Stimulated activated CD8-positive, alpha-beta memory T cell treated with anti-CD3 and anti-CD28 coated beads, Interleukin-12 subunit alpha, Interleukin-12 subunit beta, amount 100 ng/mL, for 24 hours (primary cell): ENCODE measurements around the gene MCOLN2.

Experiments used
- DNase-seq: peaks from one replicate; pipeline ENCODE4 v3.0.0-alpha.2; 2020; ENCODE audit errors: extremely low read depth

The MCOLN2 gene

DNA sequence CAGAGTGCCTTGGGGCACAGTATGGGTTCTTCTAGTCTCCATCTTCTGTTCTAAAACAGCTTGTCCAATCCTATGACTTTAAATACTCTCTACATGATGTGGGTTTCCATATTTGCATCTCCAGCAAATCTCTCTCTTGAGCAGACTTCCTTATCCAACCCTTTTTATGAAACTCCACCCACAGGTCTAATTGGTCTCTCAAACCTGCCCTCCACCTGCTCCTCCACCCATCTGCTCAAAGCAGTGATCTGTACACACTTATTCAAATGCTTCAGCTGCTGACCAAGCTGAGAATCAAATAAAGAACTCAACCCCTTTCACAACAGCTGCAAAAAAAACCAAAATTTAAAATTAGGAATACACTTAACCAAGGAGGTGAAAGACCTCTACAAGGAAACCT lies 11.5 kb downstream of the MCOLN2 start:
- DNase-seq = no peak

DNA sequence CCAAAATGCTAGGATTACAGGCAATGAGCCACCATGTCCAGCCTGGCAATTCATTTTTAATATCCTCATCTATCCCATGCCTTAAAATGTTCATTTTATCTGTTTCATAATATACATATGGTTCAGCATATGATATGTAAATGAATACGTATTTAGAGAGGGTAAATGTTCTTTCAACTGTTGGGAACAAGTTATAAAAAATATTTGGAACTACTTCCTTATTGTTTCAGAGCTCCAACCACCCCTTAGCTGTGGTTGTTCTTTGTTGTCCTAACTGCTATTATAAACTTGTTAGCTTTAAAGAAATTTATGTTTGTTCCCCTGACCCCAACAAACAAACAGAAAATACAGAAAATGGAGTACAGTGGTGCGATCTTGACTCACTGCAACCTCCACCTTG lies 14.5 kb downstream of the MCOLN2 start:
- DNase-seq = no peak

- no peak for DNase-seq
Observed at GRCh38 chr1:84975035-84975434, 21.9 kb downstream of the MCOLN2 start.

- DNase-seq = no peak
Observed at GRCh38 chr1:84973498-84974334, 23.2 kb downstream of the MCOLN2 start.

DNA sequence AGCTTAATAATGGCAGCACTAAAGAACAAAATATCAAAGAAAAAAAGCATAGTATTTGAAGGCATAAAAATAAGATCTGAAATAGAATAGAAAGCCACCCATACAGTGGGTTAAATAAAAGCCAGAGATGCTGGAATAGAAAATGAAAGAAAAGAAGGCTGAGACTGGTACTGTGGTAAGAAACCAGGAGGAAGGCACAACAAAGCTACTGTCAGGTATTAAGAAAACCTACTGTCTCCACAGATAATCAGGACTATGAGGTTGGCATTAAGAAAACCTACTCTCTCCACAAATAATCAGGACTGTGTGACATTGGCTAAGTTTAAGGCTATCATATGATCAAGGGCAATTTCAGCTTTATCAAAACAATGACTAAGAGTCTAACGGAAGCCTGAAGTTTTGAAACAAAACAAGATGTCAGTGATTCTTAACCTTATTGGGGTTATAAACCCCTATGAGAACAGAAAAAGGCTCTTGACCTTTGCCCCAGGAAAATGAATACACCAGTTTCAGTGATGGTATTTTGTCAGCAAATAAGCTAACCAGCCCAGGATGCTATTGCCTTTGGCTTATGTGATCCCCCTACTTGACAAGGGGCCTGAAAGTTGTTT lies 24.4 kb downstream of the MCOLN2 start:
- DNase-seq = no peak

- DNase-seq = no peak
Observed at GRCh38 chr1:84971957-84972356, 25.0 kb downstream of the MCOLN2 start.

DNA sequence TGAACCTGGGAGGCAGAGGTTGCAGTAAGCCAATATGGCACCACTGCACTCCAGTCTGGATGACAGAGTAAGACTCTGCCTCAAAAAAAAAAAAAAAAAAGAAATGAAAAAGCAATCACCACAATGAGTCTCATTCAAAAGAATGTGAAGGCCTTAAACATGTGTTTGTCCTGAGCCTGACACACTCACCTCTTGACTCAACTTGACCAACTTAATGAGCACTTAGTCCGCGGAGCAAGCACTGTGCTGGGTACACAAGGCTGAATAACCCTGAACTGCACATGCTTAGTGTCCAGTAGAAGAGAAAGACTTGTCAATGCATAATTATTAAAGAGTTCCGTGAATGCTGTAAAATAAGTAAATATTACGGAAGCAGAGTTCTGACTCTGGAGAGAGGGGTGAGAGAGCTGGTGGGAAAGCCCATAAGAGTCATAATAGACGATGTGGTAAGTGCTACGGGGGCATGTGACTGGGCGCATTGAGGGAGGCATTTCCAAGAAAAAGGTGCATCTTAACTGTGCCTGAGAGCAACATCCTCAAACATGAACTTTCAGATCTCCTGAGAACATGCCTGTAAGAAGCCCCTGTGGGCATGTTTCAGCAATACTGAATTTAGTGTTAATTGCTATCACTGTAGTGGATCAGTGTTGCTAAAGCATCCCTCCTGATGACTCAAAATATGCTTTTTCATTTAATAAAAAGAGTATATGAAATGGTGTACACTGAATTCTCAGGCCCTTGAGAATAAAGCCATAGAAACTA lies 27.2 kb downstream of the MCOLN2 start:
- no peak for DNase-seq

GRCh38 chr1:84968865-84969264 lies 28.0 kb downstream of the MCOLN2 start:
- DNase-seq = no peak

DNA sequence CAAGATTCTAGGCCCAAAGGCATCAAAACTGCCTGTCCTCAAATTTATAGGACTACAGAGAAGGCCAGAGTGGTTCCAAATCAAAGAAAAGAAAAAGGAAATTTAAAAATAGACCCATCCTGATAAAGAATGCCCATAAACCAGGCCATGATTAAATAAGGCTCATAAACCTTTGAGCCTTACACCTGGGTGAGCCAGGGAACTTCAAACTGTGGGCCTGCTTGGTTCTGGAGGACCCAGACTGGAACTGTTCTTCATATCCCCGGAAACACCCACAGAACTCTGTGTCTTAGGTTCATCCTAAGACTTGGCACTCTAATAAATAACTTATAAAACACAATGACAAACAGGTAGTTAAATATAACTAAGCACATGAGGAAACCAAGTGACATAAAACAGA lies 28.8 kb downstream of the MCOLN2 start:
- DNase-seq = no peak

- DNase-seq = no peak
Observed at GRCh38 chr1:84967666-84968065, 29.2 kb downstream of the MCOLN2 start.

DNA sequence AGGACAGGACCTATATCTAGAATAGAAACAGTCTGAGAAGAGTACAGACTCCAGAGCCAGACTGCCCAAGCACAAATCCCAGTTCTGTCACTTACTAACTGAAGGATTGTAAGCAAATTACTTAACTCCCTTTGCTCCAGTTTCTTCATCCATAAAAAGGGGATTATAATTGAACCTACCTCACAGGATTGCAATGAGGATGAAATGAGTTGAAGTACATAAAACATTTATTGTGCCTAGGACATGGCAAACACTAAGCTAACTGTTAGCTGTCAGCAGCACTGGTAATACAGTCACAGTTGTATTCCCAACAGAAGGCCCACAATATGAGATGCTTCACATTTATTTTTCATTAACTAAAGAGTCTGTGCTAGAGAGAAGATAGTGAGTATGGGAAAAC lies 33.9 kb downstream of the MCOLN2 start:
- no peak for DNase-seq

GRCh38 chr1:84961316-84961715 lies 35.6 kb downstream of the MCOLN2 start:
- DNase-seq = no peak

DNA sequence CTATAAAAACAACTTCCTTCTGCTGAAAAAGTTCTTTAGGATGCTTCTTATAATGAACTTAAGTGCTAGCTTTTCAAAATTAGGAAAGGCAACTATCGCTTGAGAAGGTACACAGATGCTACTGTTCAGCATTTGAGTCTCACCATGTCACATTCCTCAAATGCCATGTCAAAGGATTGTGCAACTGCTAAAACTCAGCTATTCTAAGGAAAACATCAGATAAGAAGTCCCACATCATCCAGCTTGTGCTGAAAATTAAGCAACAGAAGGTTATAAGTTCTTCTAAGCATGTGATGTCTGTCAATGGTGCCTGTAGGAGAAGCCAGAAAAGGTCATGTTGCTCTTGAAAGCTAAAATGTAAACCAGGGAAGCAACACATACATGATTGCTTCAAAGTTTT lies 36.5 kb downstream of the MCOLN2 start:
- no peak for DNase-seq

- no peak for DNase-seq
Observed at GRCh38 chr1:84959294-84959693, 37.6 kb downstream of the MCOLN2 start.

- DNase-seq = no peak
Observed at GRCh38 chr1:84957966-84958365, 38.9 kb downstream of the MCOLN2 start.

DNA sequence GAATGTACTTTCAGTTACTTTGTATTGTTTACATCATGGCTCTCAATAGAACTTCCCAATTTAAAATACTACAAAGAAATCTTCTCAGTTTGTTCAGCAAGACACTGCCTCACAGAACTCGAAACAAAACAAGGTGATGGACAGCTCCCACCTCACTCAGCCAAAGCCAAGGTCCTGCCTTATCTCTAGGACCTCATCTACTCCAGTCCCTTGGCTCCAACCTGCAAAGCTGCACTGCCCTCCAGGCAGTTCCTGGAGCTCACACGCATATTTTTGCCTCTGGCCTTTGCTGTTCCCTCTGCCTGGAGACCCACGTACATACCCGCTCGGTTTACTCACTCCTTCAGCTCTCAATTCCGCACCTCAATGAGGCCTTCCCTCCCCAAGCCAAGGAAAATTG lies 40.3 kb downstream of the MCOLN2 start:
- DNase-seq = no peak

DNA sequence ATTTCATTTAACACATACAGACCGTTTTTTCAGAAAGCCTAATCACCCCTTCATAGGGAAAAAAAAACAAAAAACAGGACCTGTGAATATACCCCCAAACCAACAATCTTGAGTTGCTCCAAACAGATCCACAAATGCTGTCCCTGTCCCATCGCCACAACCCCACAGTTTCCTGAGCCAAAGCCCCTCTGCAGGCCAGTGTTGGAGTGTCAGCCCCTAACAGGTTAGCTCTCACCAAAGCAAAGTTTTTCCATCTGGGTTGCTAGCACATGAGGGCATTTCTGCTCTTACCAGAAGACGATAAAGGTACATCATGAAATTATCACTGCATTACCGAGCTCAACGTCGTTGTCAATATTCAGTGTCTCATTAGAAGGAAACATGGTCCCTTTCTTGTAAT lies 40.8 kb downstream of the MCOLN2 start:
- DNase-seq = no peak

DNA sequence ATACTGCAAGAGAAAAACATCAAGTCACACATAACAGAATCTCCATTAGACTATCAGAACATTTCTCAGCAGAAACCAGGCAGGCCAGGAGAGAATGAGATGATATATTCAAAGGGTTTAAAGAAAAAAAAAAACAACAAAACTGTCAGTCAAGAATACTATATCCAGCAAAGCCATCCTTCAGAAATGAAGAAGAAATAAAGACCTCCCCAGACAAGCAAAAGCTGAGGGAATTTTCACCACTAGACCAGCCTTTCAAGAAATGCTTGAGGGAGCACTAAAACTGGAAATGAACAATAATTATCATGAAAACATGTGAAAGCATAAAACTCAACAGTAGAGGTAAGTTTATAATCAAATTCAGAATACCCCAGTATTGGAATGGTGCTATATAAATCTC lies 47.2 kb downstream of the MCOLN2 start:
- no peak for DNase-seq

DNA sequence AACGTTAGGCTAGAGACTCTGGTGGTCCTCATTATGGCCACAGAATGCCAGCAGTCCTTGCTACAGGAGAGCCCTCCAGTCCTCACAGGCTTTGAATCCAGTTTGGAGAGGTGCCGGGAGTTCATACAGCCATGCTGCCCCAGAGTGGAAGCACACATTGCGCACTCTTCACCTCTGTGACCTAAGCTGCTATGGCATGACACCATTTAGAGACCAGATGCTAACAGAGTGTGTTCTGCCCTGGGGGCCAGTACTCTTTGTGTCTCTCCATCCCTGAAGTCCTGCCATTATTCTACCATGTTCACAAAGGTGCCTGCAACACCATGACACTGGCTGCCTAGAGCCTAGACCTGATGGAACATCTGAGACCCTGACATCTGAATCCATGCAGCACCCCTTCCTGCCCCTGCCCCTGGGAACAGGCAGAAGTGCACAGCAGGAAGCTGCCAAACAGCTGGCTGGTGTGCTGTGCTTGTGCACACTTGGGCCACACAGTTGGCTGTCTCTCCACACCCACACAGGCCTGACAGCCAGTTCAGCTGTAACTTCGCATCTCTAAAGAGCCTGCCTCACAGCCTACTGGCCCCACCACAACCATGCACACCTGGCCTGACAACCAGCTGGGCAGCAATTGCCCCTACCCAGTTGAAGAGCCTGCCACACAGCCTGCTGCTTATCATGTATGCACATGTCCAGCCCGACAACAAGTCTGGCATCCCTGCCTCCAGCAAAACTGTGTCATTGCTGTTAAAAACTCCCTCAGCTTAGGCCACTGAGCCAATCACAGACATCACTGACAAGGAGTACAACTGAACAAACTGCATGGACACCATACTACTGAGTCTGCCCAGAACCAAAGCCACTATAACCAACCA lies 49.1 kb downstream of the MCOLN2 start:
- no peak for DNase-seq

GRCh38 chr1:84946631-84947030 lies 50.3 kb downstream of the MCOLN2 start:
- no peak for DNase-seq

- peak; percentile 45 for DNase-seq
Observed at GRCh38 chr1:84944767-84945486, 52.0 kb downstream of the MCOLN2 start.
